AG09319 (cell line): ENCODE results near the gene EN1.

ENCODE experiments used
- DNase-seq: peaks from one replicate; pipeline ENCODE4 v3.0.0-alpha.2; 2010; ENCODE audit warnings: low read depth; ENCODE audit errors: extremely low read depth
- CTCF ChIP-seq: IDR thresholded peaks from 2 replicates; pipeline ENCODE4 v1.5.1; 2011; ENCODE audit warnings: low read depth, mild to moderate bottlenecking, inconsistent platforms, low read length, moderate library complexity

EN1 gene

GRCh38 chr2:118801151-118801550 is 46.3 kb downstream of the EN1 start:
- TF ChIP-seq CTCF: no peak
- DNase-seq: no peak

GRCh38 chr2:118800736-118801135 is 46.7 kb downstream of the EN1 start:
- TF ChIP-seq CTCF: no peak
- no peak for DNase-seq

- no peak for TF ChIP-seq CTCF
- DNase-seq: no peak
Observed at GRCh38 chr2:118794546-118794945, 52.9 kb downstream of the EN1 start.
